ENCODE measurements around the gene CENPU. TPM values are rescaled to one million over a fixed set of nuclear protein-coding genes. Genes with fewer than 3 reads are reported as not detected.

Gene CENPU
- total RNA-seq, 5 donors from 2014 or later (not counting 1 experiment from before 2014, with no cell fraction given) = 1.5 to 7.8 (median 3.0) TPM

- no peak for ATAC-seq (replicated peaks in 1 of 4)
- no peaks in the 10 kb centered on the region for H3K9me3 Mint-ChIP-seq
- peaks cover 0 to 9% (median 7%) of the 10 kb centered on the region in 3 donors for H3K4me1 Mint-ChIP-seq
- H3K27me3 ChIP-seq (replicated peaks in 1 of 2; ENCODE audit: control insufficient read depth in 2 of 2, extremely low read depth in 1 of 2, insufficient read depth in 2 of 2, low read length in 1 of 2) = no peaks in the 10 kb centered on the region
- H3K4me1 ChIP-seq (ENCODE audit: control insufficient read depth in 1 of 2, extremely low read depth in 1 of 2, insufficient read depth in 2 of 2, low read length in 2 of 2) = no peaks in the 10 kb centered on the region
- H3K36me3 ChIP-seq (ENCODE audit: control insufficient read depth in 2 of 2, extremely low read depth in 1 of 2, insufficient read depth in 1 of 2, low read length in 1 of 2) = no peaks in the 10 kb centered on the region
- H3K27ac Mint-ChIP-seq = no peak overlapping the region
- H3K27ac ChIP-seq (ENCODE audit: low read length) = no peak overlapping the region
- CTCF ChIA-PET = no interaction called here
- POLR2A ChIA-PET = no interaction called here
- H3K4me3 ChIP-seq (ENCODE audit: control insufficient read depth in 1 of 2, extremely low read depth in 1 of 2, low read length in 1 of 2) = no peak overlapping the region
- peaks cover 4% of the 10 kb centered on the region for H3K36me3 Mint-ChIP-seq
- H3K9me3 ChIP-seq = no peaks in the 10 kb centered on the region
- no peak for DNase-seq
- H3K27me3 Mint-ChIP-seq = no peaks in the 10 kb centered on the region
- H3K4me3 Mint-ChIP-seq = no peak overlapping the region
- no CpG with 5 or more reads among the region's 1 CpG for WGBS (ENCODE audit: insufficient coverage)
Observed at GRCh38 chr4:184706453-184706852, 27.4 kb downstream of the CENPU start.

- no CpG with 5 or more reads among the region's 5 CpGs for WGBS (ENCODE audit: insufficient coverage)
- no peak for DNase-seq
- no peak for ATAC-seq (replicated peaks in 1 of 4)
- no peaks in the 10 kb centered on the region for H3K36me3 ChIP-seq (ENCODE audit: control insufficient read depth in 2 of 2, extremely low read depth in 1 of 2, insufficient read depth in 1 of 2, low read length in 1 of 2)
- no peak overlapping the region for H3K27ac ChIP-seq (ENCODE audit: low read length)
- no peak overlapping the region for H3K4me3 ChIP-seq (ENCODE audit: control insufficient read depth in 1 of 2, extremely low read depth in 1 of 2, low read length in 1 of 2)
- H3K9me3 Mint-ChIP-seq = no peaks in the 10 kb centered on the region
- H3K4me1 Mint-ChIP-seq = peaks cover 0 to 9% (median 7%) of the 10 kb centered on the region in 3 donors
- POLR2A ChIA-PET = no interaction called here
- peaks cover 4% of the 10 kb centered on the region for H3K36me3 Mint-ChIP-seq
- H3K27ac Mint-ChIP-seq = no peak overlapping the region
- H3K9me3 ChIP-seq = no peaks in the 10 kb centered on the region
- H3K4me1 ChIP-seq (ENCODE audit: control insufficient read depth in 1 of 2, extremely low read depth in 1 of 2, insufficient read depth in 2 of 2, low read length in 2 of 2) = no peaks in the 10 kb centered on the region
- CTCF ChIA-PET = no interaction called here
- no peaks in the 10 kb centered on the region for H3K27me3 ChIP-seq (replicated peaks in 1 of 2; ENCODE audit: control insufficient read depth in 2 of 2, extremely low read depth in 1 of 2, insufficient read depth in 2 of 2, low read length in 1 of 2)
- no peaks in the 10 kb centered on the region for H3K27me3 Mint-ChIP-seq
- H3K4me3 Mint-ChIP-seq = no peak overlapping the region
Observed at GRCh38 chr4:184705692-184706091, 28.2 kb downstream of the CENPU start.

- Mint-ChIP-seq H3K27ac (no peak overlapping the region), H3K4me3 (no peak overlapping the region), H3K27me3 (no peaks in the 10 kb centered on the region), H3K36me3 (peaks cover 9% of the 10 kb centered on the region), H3K4me1 (peaks cover 0 to 9% (median 7%) of the 10 kb centered on the region in 3 donors), H3K9me3 (no peaks in the 10 kb centered on the region)
- ChIA-PET CTCF (no interaction called here), POLR2A (no interaction called here)
- no peaks in the 10 kb centered on the region for H3K9me3 ChIP-seq
- H3K27me3 ChIP-seq (replicated peaks in 1 of 2; ENCODE audit: control insufficient read depth in 2 of 2, extremely low read depth in 1 of 2, insufficient read depth in 2 of 2, low read length in 1 of 2) = no peaks in the 10 kb centered on the region
- DNase-seq (no peak), ATAC-seq (replicated peaks in 1 of 4) (no peak)
- no peak overlapping the region for H3K27ac ChIP-seq (ENCODE audit: low read length)
- WGBS (ENCODE audit: insufficient coverage) = no CpG with 5 or more reads among the region's 2 CpGs
- no peaks in the 10 kb centered on the region for H3K36me3 ChIP-seq (ENCODE audit: control insufficient read depth in 2 of 2, extremely low read depth in 1 of 2, insufficient read depth in 1 of 2, low read length in 1 of 2)
- no peaks in the 10 kb centered on the region for H3K4me1 ChIP-seq (ENCODE audit: control insufficient read depth in 1 of 2, extremely low read depth in 1 of 2, insufficient read depth in 2 of 2, low read length in 2 of 2)
- H3K4me3 ChIP-seq (ENCODE audit: control insufficient read depth in 1 of 2, extremely low read depth in 1 of 2, low read length in 1 of 2) = no peak overlapping the region
Observed at GRCh38 chr4:184702114-184702513, 31.8 kb downstream of the CENPU start.

- Histone ChIP-seq H3K27ac (ENCODE audit: low read length) (no peak overlapping the region), H3K9me3 (no peaks in the 10 kb centered on the region), H3K4me3 (ENCODE audit: control insufficient read depth in 1 of 2, extremely low read depth in 1 of 2, low read length in 1 of 2) (no peak overlapping the region), H3K36me3 (ENCODE audit: control insufficient read depth in 2 of 2, extremely low read depth in 1 of 2, insufficient read depth in 1 of 2, low read length in 1 of 2) (no peaks in the 10 kb centered on the region), H3K27me3 (replicated peaks in 1 of 2; ENCODE audit: control insufficient read depth in 2 of 2, extremely low read depth in 1 of 2, insufficient read depth in 2 of 2, low read length in 1 of 2) (no peaks in the 10 kb centered on the region), H3K4me1 (ENCODE audit: control insufficient read depth in 1 of 2, extremely low read depth in 1 of 2, insufficient read depth in 2 of 2, low read length in 2 of 2) (no peaks in the 10 kb centered on the region)
- Mint-ChIP-seq H3K27ac (no peak overlapping the region), H3K9me3 (no peaks in the 10 kb centered on the region), H3K27me3 (no peaks in the 10 kb centered on the region), H3K36me3 (peaks cover 15% of the 10 kb centered on the region), H3K4me1 (no peaks in the 10 kb centered on the region), H3K4me3 (no peak overlapping the region)
- ChIA-PET CTCF (no interaction called here), POLR2A (interaction anchor here in 1 of 2 donors (0.6 kb wide), 1 partner anchor 101 kb away, joined by 3 read pairs; no protein-coding TSS in a partner anchor)
- ATAC-seq (replicated peaks in 1 of 4) = no peak
- no CpG with 5 or more reads among the region's 4 CpGs for WGBS (ENCODE audit: insufficient coverage)
- no peak for DNase-seq
Observed at GRCh38 chr4:184699941-184700340, 34.0 kb downstream of the CENPU start.

- H3K4me1 Mint-ChIP-seq = no peaks in the 10 kb centered on the region
- Histone ChIP-seq H3K4me3 (ENCODE audit: control insufficient read depth in 1 of 2, extremely low read depth in 1 of 2, low read length in 1 of 2) (no peak overlapping the region), H3K36me3 (ENCODE audit: control insufficient read depth in 2 of 2, extremely low read depth in 1 of 2, insufficient read depth in 1 of 2, low read length in 1 of 2) (no peaks in the 10 kb centered on the region), H3K9me3 (no peaks in the 10 kb centered on the region), H3K27me3 (replicated peaks in 1 of 2; ENCODE audit: control insufficient read depth in 2 of 2, extremely low read depth in 1 of 2, insufficient read depth in 2 of 2, low read length in 1 of 2) (no peaks in the 10 kb centered on the region), H3K4me1 (ENCODE audit: control insufficient read depth in 1 of 2, extremely low read depth in 1 of 2, insufficient read depth in 2 of 2, low read length in 2 of 2) (no peaks in the 10 kb centered on the region), H3K27ac (ENCODE audit: low read length) (no peak overlapping the region)
- H3K27me3 Mint-ChIP-seq = no peaks in the 10 kb centered on the region
- CTCF ChIA-PET = no interaction called here
- H3K27ac Mint-ChIP-seq = no peak overlapping the region
- peaks cover 30% of the 10 kb centered on the region for H3K36me3 Mint-ChIP-seq
- H3K9me3 Mint-ChIP-seq = no peaks in the 10 kb centered on the region
- POLR2A ChIA-PET = no interaction called here
- no peak overlapping the region for H3K4me3 Mint-ChIP-seq
- ATAC-seq (replicated peaks in 1 of 4) (no peak), DNase-seq (no peak)
- WGBS (ENCODE audit: insufficient coverage) = 100% methylated on average over 1 of the region's 3 CpGs
Observed at GRCh38 chr4:184697956-184698355, 35.9 kb downstream of the CENPU start.

DNA sequence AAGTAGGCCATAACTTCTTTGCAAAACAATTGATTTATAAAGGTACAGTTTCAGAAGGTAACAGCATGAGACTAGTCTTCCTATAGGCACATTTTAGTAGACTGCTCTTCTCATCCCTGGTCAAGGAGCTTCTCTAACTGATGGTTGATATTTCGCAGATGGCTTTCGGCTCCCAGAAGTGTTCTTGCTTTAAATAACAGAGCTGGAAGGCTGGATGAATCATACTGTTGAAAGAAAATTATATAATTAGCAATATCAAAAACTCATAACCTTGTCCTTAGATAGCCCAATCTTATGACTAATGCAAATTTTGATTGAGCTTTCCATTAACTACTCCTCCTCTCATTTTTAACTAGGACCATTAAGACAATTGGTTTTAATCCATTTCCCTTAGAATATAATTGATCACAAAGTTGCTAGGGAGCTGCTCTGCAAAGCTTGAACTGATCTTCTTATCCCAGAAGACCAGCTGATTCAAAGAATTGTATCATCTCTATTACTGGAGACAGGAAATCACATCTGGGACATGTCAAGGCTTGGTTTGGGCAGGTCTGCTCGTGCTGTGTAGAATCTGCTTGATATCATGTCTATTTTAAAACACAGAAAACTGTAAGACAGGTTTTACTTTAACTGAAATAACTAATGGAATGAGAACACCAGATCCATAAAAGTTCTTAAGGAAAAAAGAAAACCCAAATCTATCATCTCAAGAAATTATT lies 38.6 kb downstream of the CENPU start:
- Histone ChIP-seq H3K4me1 (ENCODE audit: control insufficient read depth in 1 of 2, extremely low read depth in 1 of 2, insufficient read depth in 2 of 2, low read length in 2 of 2) (no peaks in the 10 kb centered on the region), H3K27me3 (replicated peaks in 1 of 2; ENCODE audit: control insufficient read depth in 2 of 2, extremely low read depth in 1 of 2, insufficient read depth in 2 of 2, low read length in 1 of 2) (no peaks in the 10 kb centered on the region), H3K36me3 (ENCODE audit: control insufficient read depth in 2 of 2, extremely low read depth in 1 of 2, insufficient read depth in 1 of 2, low read length in 1 of 2) (no peaks in the 10 kb centered on the region), H3K9me3 (no peaks in the 10 kb centered on the region), H3K4me3 (ENCODE audit: control insufficient read depth in 1 of 2, extremely low read depth in 1 of 2, low read length in 1 of 2) (no peak overlapping the region), H3K27ac (ENCODE audit: low read length) (no peak overlapping the region)
- Mint-ChIP-seq H3K27me3 (no peaks in the 10 kb centered on the region), H3K36me3 (peaks cover 40% of the 10 kb centered on the region), H3K4me3 (no peak overlapping the region), H3K4me1 (no peaks in the 10 kb centered on the region), H3K27ac (no peak overlapping the region), H3K9me3 (no peaks in the 10 kb centered on the region)
- DNase-seq = no peak
- ATAC-seq (replicated peaks in 1 of 4) = no peak
- ChIA-PET POLR2A (no interaction called here), CTCF (no interaction called here)
- no CpG with 5 or more reads among the region's 3 CpGs for WGBS (ENCODE audit: insufficient coverage)

Data from T-cell (primary cell).